Lung (tissue), 12 donors: ENCODE results near the gene DMPK. TPM values are rescaled to one million over a fixed set of nuclear protein-coding genes. Genes with fewer than 3 reads are reported as not detected.

Source experiments
- ATAC-seq: fragments of 200-7000 bp; cut with Tn5 transposase; one replicate; pipeline ENCODE4 v1.9.1; 2020; ENCODE audit warnings: moderate number of reproducible peaks; ENCODE audit not compliant: insufficient read depth, low FRiP score
- DNase-seq, 3 donors: peaks; one replicate each; pipeline ENCODE4 v3.0.0-alpha.2; 2013 to 2017
- H3K27ac ChIP-seq, 2 donors: one replicate each; pipeline ENCODE4 v1.5.1; 2013; ENCODE audit warnings: mild to moderate bottlenecking in 2 of 2, moderate library complexity in 2 of 2, control low read depth in 1 of 2, inconsistent platforms in 1 of 2, low read depth in 1 of 2, low read length in 1 of 2
- H3K27me3 ChIP-seq, 3 donors: one replicate each; pipeline ENCODE4 v1.5.1; 2013; ENCODE audit warnings: low read length in 2 of 3; ENCODE audit not compliant: control insufficient read depth in 3 of 3, insufficient read depth in 3 of 3
- H3K36me3 ChIP-seq, 4 donors: one replicate each; pipeline ENCODE4 v1.5.1; 2013; ENCODE audit warnings: low read length in 4 of 4, mild to moderate bottlenecking in 1 of 4, moderate library complexity in 1 of 4; ENCODE audit not compliant: control insufficient read depth in 4 of 4, insufficient read depth in 4 of 4
- H3K4me1 ChIP-seq, 5 donors: one replicate each; pipeline ENCODE4 v1.5.1; 2013; ENCODE audit warnings: low read length in 5 of 5, mild to moderate bottlenecking in 2 of 5, moderate library complexity in 1 of 5; ENCODE audit not compliant: control insufficient read depth in 5 of 5, insufficient read depth in 5 of 5
- H3K4me3 ChIP-seq: one replicate; pipeline ENCODE4 v1.5.1; 2013; ENCODE audit warnings: mild to moderate bottlenecking, control low read depth, moderate library complexity
- H3K9ac ChIP-seq, 2 donors: one replicate each; pipeline ENCODE4 v1.5.1; 2013; ENCODE audit warnings: low read length in 2 of 2, control low read depth in 1 of 2; ENCODE audit not compliant: insufficient read depth in 1 of 2
- H3K9me3 ChIP-seq, 4 donors: one replicate each; pipeline ENCODE4 v1.5.1; 2013; ENCODE audit warnings: low read length in 3 of 4, mild to moderate bottlenecking in 1 of 4, moderate library complexity in 1 of 4; ENCODE audit not compliant: control insufficient read depth in 4 of 4, insufficient read depth in 3 of 4
- WGBS, 2 donors: extraction: QIAGEN DNeasy Blood & Tissue Kit; methylation state at CpG; one replicate each; pipeline ENCODE4 v1.1.7; 2013; 5-methylcytosine and 5-hydroxymethylcytosine counted together
- polyA plus RNA-seq, 2 donors: library from polyadenylated mRNA; stranded (reverse); fragments of 200-250 nt; gene quantifications; one replicate each; pipeline ENCODE4 v1.2.1, GENCODE V29; 2013
- total RNA-seq, 2 donors: library from RNA; depleted of rRNA in 1 of 2; stranded (reverse); fragments of >200 nt in 1 of 2; gene quantifications; one replicate each; pipeline ENCODE4 v1.2.1, GENCODE V29; 2014 to 2021
- TF ChIP-seq, protein P1 (sequence below): IDR thresholded peaks from 2 replicates; pipeline ENCODE4 v1.5.1; 2012; ENCODE audit warnings: mild to moderate bottlenecking; ENCODE audit errors: control extremely low read depth, extremely low read depth
- donor health status: control.
- donor health status: control.
- donor health status: Bipolar disorder and iron deficiency.
- donor health status: healthy.
- donor health status: DM: yes; HTN: yes; CAD: no.

The DMPK gene
- total and polyA plus RNA-seq, 4 donors, result 32.4 to 70.4 (median 40.4) TPM

DNA sequence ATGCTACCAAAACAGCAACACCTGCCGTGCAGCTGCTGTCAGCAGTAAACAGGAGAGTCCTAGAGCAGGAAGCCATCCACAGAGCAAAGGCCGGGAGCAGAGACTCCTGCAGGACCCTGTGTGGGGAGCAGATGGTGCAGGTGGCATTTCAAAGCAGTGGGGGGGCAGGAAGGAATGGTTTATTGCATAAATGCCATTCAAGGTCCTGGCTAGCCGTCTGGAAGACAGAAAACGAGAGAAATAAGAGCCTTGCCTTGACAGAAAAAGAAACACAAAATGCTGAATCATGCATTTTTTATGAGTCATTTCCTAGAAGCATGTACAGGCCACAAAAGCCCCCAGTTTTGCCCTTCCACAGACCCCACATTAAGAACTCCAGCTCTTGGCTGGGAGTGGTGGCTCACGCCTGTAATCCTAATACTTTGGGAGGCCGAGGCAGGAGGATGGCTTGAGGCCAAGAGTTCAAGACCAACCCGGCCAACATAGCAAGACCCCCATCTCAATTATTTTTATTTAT lies 27.4 kb upstream of the DMPK start:
- peaks cover 0 to 2% (median 0%) of the 10 kb centered on the region in 4 donors for H3K9me3 ChIP-seq
- H3K27me3 ChIP-seq, result no peaks in the 10 kb centered on the region
- H3K27ac ChIP-seq, result no peak overlapping the region
- no peak overlapping the region for H3K4me3 ChIP-seq
- 23 to 37% methylated on average over 7 of the region's 7 CpGs for WGBS, 2 donors
- no peak overlapping the region for H3K9ac ChIP-seq
- no peaks in the 10 kb centered on the region for H3K36me3 ChIP-seq
- DNase-seq (peak in 1 of 3 donors; percentile 18), ATAC-seq (no peak)
- TF ChIP-seq, protein P1, sequence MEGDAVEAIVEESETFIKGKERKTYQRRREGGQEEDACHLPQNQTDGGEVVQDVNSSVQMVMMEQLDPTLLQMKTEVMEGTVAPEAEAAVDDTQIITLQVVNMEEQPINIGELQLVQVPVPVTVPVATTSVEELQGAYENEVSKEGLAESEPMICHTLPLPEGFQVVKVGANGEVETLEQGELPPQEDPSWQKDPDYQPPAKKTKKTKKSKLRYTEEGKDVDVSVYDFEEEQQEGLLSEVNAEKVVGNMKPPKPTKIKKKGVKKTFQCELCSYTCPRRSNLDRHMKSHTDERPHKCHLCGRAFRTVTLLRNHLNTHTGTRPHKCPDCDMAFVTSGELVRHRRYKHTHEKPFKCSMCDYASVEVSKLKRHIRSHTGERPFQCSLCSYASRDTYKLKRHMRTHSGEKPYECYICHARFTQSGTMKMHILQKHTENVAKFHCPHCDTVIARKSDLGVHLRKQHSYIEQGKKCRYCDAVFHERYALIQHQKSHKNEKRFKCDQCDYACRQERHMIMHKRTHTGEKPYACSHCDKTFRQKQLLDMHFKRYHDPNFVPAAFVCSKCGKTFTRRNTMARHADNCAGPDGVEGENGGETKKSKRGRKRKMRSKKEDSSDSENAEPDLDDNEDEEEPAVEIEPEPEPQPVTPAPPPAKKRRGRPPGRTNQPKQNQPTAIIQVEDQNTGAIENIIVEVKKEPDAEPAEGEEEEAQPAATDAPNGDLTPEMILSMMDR, result no peak
- H3K4me1 ChIP-seq, result peaks cover 0 to 5% (median 0%) of the 10 kb centered on the region in 5 donors

DNA sequence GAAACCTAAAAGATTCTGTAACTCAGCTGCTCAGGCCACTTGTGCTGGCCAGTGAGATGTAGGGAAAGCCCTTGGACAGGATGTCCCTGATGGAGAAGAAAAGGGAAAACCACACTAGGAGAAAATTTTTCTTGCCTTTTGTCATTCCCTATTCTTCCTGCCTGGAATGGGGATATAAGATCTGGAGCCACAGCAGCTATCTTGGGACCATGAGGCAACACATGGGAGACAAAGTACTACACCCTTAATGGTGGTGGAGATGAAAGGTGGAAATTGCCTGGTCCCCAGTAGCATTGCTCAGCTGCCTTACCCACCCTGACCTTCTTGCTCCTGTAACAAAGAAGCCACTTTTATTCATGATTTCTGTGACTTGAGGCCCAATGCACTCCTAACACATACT lies 23.4 kb upstream of the DMPK start:
- H3K27me3 ChIP-seq, result no peaks in the 10 kb centered on the region
- peaks cover 0 to 2% (median 0%) of the 10 kb centered on the region in 4 donors for H3K9me3 ChIP-seq
- TF ChIP-seq, protein P1, result no peak
- no peak overlapping the region for H3K27ac ChIP-seq
- H3K4me1 ChIP-seq, result peaks cover 0 to 5% (median 0%) of the 10 kb centered on the region in 5 donors
- H3K9ac ChIP-seq, result no peak overlapping the region
- DNase-seq (no peak), ATAC-seq (no peak)
- H3K36me3 ChIP-seq, result no peaks in the 10 kb centered on the region
- no peak overlapping the region for H3K4me3 ChIP-seq

DNA sequence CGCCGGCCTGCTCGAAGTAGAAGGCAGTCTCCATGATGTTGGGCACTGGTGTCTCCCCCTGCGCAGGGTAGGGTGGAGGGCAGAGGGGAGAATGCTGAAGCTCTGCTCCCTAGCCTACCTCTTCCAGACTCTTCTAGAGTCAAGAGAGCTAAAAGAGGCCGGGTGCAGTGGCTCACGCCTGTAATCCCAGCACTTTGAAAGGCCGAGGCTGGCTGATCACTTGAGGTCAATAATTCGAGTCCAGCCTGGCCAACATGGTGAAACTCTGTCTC lies 22.6 kb upstream of the DMPK start:
- Histone ChIP-seq H3K9me3 (peaks cover 0 to 2% (median 0%) of the 10 kb centered on the region in 4 donors), H3K27me3 (no peaks in the 10 kb centered on the region)

More for the DNA sequence above, 22.6 kb upstream of the DMPK start:
- Histone ChIP-seq H3K9ac (no peak overlapping the region), H3K4me3 (no peak overlapping the region), H3K36me3 (no peaks in the 10 kb centered on the region), H3K27ac (no peak overlapping the region), H3K4me1 (peaks cover 0 to 1% (median 0%) of the 10 kb centered on the region in 5 donors)
- 86 to 89% methylated on average over 8 of the region's 8 CpGs for WGBS, 2 donors
- TF ChIP-seq, protein P1, result no peak
- ATAC-seq (no peak), DNase-seq (no peak)
